Smooth muscle cell (in vitro differentiated cells): ENCODE results near the gene TTBK1. TPM values are rescaled to one million over a fixed set of nuclear protein-coding genes. Genes with fewer than 3 reads are reported as not detected.

Experiments
- DNase-seq: peaks from one replicate; lab custom pipeline; 2025; ENCODE audit not compliant: unreplicated experiment; lab: John Stamatoyannopoulos, UW
- H2AFZ ChIP-seq: fragments of 200-600 bp; sonication (generic); 2 replicates; pipeline ENCODE4 v1.6.0; 2016; ENCODE audit warnings: antibody characterized with exemption, low read depth, mild to moderate bottlenecking
- H3F3A ChIP-seq: fragments of 200-600 bp; sonication (generic); 2 replicates; pipeline ENCODE4 v1.6.0; 2017; ENCODE audit warnings: antibody characterized with exemption, low read depth
- H3K27ac ChIP-seq: fragments of 200-600 bp; sonication (generic); 2 replicates; pipeline ENCODE4 v1.5.1; 2016; ENCODE audit warnings: low read depth, mild to moderate bottlenecking
- H3K27me3 ChIP-seq: fragments of 200-600 bp; sonication (generic); 2 replicates; pipeline ENCODE4 v1.6.1; 2016; ENCODE audit warnings: low read depth, mild to moderate bottlenecking
- H3K36me3 ChIP-seq: fragments of 200-600 bp; sonication (generic); 2 replicates; pipeline ENCODE4 v1.5.1; 2016; ENCODE audit warnings: low read depth
- H3K4me1 ChIP-seq: fragments of 200-600 bp; sonication (generic); 2 replicates; pipeline ENCODE4 v1.5.1; 2016; ENCODE audit warnings: low read depth
- H3K4me2 ChIP-seq: fragments of 200-600 bp; sonication (generic); 2 replicates; pipeline ENCODE4 v1.6.0; 2016; ENCODE audit warnings: mild to moderate bottlenecking
- H3K4me3 ChIP-seq: fragments of 200-600 bp; sonication (generic); 2 replicates; pipeline ENCODE4 v1.5.1; 2016; ENCODE audit warnings: mild to moderate bottlenecking
- H3K79me2 ChIP-seq: fragments of 200-600 bp; sonication (generic); 2 replicates; pipeline ENCODE4 v1.6.0; 2016; ENCODE audit warnings: low read depth, mild to moderate bottlenecking
- H3K9ac ChIP-seq: fragments of 200-600 bp; sonication (generic); 2 replicates; pipeline ENCODE4 v1.6.0; 2016; ENCODE audit warnings: low read depth
- H3K9me3 ChIP-seq: fragments of 200-600 bp; sonication (generic); replicated peaks from 2 replicates; pipeline ENCODE4 v1.5.1; 2016; ENCODE audit warnings: low read depth
- H4K20me1 ChIP-seq: fragments of 200-600 bp; sonication (generic); 2 replicates; pipeline ENCODE4 v1.6.0; 2016; ENCODE audit warnings: low read depth
- CTCF ChIP-seq: fragments of 200-600 bp; sonication (generic); IDR thresholded peaks from 2 replicates; pipeline ENCODE4 v1.5.1; 2017; ENCODE audit warnings: borderline replicate concordance, mild to moderate bottlenecking, antibody characterized with exemption; ENCODE audit not compliant: insufficient read depth, poor library complexity, severe bottlenecking
- WGBS: methylation state at CpG from one replicate; pipeline ENCODE4 v1.1.7; 2016; ENCODE audit warnings: low lambda C conversion rate; 5-methylcytosine and 5-hydroxymethylcytosine counted together
- polyA plus RNA-seq: library from polyadenylated mRNA; unstranded; fragments of >200 nt; fragmentation: Nextera tagmentation; extraction: Ambion mirVana; gene quantifications from 2 replicates; pipeline ENCODE4 v1.2.1, GENCODE V29; 2016
- total RNA-seq: library from RNA; depleted of rRNA; stranded (reverse); fragments of >200 nt; gene quantifications from 2 replicates; pipeline ENCODE4 v1.2.3, GENCODE V29; 2014

The TTBK1 gene
- total and polyA plus RNA-seq, 2 experiments from 2014 or later = not detected

DNA sequence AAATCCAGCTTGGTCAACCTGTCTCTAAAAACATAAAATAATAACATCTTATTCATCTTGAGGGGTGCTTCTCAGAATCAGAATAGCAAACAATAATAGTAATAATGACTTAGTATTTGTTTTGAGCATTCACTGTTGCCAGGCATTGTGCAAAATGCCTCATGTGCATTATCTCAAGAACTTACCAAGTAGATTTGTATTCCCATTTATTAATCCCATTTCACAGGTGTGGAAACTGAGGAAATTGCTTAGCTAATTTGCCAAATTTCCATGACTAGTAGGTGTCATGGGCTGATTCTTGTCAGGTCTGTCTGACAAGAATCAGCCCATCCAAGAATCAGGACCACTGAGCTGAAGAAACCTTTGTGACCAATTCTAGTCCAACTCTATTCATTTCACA, 5.5 kb downstream of the TTBK1 start:
- Histone ChIP-seq H3K27me3 (peaks cover 69% of the 10 kb centered on the region), H3F3A (no peaks in the 10 kb centered on the region), H3K9ac (no peak overlapping the region), H3K4me3 (no peak overlapping the region), H3K27ac (no peak overlapping the region), H3K9me3 (no peaks in the 10 kb centered on the region), H3K79me2 (no peaks in the 10 kb centered on the region), H3K4me2 (no peak overlapping the region), H4K20me1 (no peaks in the 10 kb centered on the region), H3K36me3 (no peaks in the 10 kb centered on the region), H3K4me1 (peaks cover 10% of the 10 kb centered on the region), H2AFZ (no peak overlapping the region)
- no peak for DNase-seq
- TF ChIP-seq CTCF = no peak

DNA sequence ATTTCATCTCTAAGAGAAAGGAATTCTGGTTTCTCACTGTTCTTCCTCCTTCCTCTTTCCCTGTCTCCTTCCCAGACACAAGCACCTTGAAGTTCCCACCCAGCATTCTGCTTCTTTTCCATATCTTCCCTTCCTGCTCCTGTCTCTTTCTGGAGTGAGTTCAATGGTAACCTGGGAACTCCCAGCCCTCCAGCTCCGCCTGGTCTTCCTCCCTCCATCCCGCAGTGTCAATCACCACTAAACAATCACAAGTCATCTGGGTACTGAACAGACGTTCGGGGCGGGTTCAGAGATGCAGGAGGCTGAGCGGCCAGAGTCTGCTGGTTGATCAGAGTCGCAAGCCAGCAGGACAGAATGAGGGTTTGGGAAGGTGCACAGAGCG, 7.7 kb downstream of the TTBK1 start:
- no peaks in the 10 kb centered on the region for H3K9me3 ChIP-seq
- peaks cover 47% of the 10 kb centered on the region for H3K27me3 ChIP-seq
- DNase-seq = no peak
- no peaks in the 10 kb centered on the region for H3F3A ChIP-seq
- no peak for TF ChIP-seq CTCF
- no peak overlapping the region for H3K9ac ChIP-seq
- no peak overlapping the region for H2AFZ ChIP-seq
- H4K20me1 ChIP-seq = no peaks in the 10 kb centered on the region
- no peaks in the 10 kb centered on the region for H3K79me2 ChIP-seq
- WGBS = 60% methylated on average over 8 of the region's 8 CpGs
- no peak overlapping the region for H3K27ac ChIP-seq
- no peak overlapping the region for H3K4me2 ChIP-seq
- no peaks in the 10 kb centered on the region for H3K36me3 ChIP-seq
- peaks cover 10% of the 10 kb centered on the region for H3K4me1 ChIP-seq
- no peak overlapping the region for H3K4me3 ChIP-seq

DNA sequence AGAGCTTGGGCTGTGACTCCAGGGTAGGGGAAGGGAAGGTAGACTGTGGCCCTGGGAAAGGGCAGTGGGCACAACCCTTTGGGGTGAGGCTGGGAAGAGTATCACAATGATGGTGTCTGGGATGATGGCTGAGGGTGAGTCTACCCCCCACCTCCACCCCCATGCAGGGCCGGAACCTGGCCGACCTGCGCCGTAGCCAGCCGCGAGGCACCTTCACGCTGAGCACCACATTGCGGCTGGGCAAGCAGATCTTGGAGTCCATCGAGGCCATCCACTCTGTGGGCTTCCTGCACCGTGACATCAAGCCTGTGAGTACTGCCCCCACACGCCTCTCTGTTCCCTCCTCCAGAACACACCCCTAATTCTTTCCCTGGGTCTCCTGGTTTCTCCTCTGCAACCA, 10.1 kb downstream of the TTBK1 start:
- no peak overlapping the region for H3K27ac ChIP-seq
- no peaks in the 10 kb centered on the region for H3K79me2 ChIP-seq
- H2AFZ ChIP-seq = no peak overlapping the region
- H3K27me3 ChIP-seq = peaks cover 23% of the 10 kb centered on the region
- TF ChIP-seq CTCF = no peak
- no peak overlapping the region for H3K4me2 ChIP-seq
- no peaks in the 10 kb centered on the region for H4K20me1 ChIP-seq
- no peak overlapping the region for H3K4me3 ChIP-seq
- H3K9ac ChIP-seq = no peak overlapping the region
- no peak for DNase-seq
- no peaks in the 10 kb centered on the region for H3F3A ChIP-seq
- no peaks in the 10 kb centered on the region for H3K36me3 ChIP-seq
- no peaks in the 10 kb centered on the region for H3K4me1 ChIP-seq
- H3K9me3 ChIP-seq = no peaks in the 10 kb centered on the region
- WGBS = 93% methylated on average over 6 of the region's 11 CpGs

GRCh38 chr6:43254138-43254817, 11.0 kb downstream of the TTBK1 start:
- H3K27ac ChIP-seq = no peak overlapping the region
- no peak overlapping the region for H3K4me2 ChIP-seq
- H3F3A ChIP-seq = no peaks in the 10 kb centered on the region
- no peak for TF ChIP-seq CTCF
- no peaks in the 10 kb centered on the region for H4K20me1 ChIP-seq
- no peak overlapping the region for H2AFZ ChIP-seq
- no peak for DNase-seq
- H3K4me1 ChIP-seq = no peaks in the 10 kb centered on the region
- no peak overlapping the region for H3K4me3 ChIP-seq
- H3K36me3 ChIP-seq = no peaks in the 10 kb centered on the region
- peaks cover 14% of the 10 kb centered on the region for H3K27me3 ChIP-seq
- H3K9ac ChIP-seq = no peak overlapping the region
- no peaks in the 10 kb centered on the region for H3K79me2 ChIP-seq
- WGBS = 85% methylated on average over 15 of the region's 15 CpGs
- no peaks in the 10 kb centered on the region for H3K9me3 ChIP-seq
